Glomerular visceral epithelial cell (primary cell): Measurements from ENCODE around the gene PRKCD.

Experiments used
- DNase-seq: peaks from one replicate; pipeline ENCODE4 v3.0.0-alpha.2; 2016; ENCODE audit errors: extremely low spot score

The PRKCD gene

GRCh38 chr3:53155760-53156159, 5.2 kb upstream of the PRKCD start:
- no peak for DNase-seq

- no peak for DNase-seq
Measured at GRCh38 chr3:53156368-53156834, 4.6 kb upstream of the PRKCD start.

DNA sequence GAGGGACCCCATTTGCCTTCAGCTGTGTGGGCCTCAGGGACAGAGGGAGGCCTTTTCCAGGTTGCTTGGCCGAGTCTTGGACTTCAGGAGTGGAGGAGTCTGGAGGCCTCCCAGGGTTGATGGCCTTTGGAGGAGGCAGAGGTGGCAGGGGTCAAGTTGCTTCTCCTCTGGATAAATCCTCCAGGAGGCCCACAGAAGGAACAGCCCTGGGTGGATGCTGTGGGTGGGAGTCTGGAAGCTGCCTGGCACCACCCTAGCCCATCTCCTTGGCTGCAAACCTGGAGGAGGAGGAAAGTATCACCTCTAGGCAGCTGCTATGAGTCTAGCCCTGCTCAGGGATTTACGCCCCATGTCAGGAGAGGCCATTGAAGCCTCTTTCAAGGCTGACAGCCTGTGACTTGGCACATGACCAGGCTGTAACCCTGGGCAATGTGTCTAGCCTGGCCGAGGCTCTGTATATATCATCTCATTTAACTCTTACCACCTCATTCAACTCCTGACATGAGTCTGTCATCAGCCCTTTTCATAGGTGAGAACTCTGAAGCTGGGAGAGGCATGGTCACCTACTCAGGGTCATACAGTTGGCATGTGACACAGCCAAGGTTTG, 2.9 kb upstream of the PRKCD start:
- DNase-seq = no peak

DNA sequence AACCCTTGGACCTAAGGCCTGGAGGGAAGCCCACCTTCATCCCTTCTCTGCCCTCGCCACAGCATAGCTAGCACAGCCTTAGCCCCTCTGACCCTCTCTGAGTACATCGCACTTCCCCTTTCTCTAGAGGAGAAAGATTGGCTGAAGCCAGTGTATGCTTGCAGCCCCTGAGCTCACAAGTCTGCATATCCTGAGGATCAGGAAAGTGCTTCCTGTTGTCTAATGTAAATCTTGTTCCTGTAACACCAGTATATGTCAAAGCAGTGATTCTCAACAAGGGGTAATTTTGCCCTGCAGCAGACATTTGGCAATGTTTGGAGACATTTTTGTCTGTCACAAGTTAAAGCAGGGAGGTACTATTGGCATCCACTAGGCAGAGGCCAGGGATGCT, 2.2 kb upstream of the PRKCD start:
- no peak for DNase-seq

GRCh38 chr3:53159156-53160060, 1.6 kb upstream of the PRKCD start:
- no peak for DNase-seq

DNA sequence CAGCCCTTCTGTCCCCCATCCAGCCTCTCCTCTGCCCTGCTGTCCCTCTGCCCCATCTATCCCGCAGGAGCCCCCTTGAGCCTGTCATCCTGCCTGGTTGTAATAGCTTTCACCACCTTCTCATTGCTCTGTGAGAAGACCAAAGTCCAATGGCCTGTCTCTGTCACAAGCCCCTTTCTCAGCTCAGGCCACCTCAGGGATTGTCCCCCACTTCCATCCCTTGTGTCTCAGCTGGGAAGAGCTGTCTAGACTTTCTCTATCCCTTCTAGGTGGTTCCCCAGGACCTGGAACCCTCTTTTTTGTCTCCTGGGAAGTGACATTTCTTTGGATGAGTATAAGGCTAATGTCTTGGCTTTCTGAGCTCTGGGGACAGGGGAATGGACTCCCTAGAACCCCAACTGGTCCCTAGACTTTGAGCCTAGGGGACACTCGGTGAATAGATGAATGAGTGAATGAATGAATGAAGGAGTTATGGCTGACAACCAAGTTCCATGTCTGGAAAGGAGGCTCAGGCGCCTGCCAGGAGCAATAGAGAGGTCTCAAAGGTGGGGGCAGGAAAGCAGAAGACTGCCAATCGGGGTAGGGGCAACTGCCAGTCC, 849 bp upstream of the PRKCD start:
- no peak for DNase-seq

- peak; percentile 9 for DNase-seq
Measured at GRCh38 chr3:53161450-53161819, 426 bp downstream of the PRKCD start.

DNA sequence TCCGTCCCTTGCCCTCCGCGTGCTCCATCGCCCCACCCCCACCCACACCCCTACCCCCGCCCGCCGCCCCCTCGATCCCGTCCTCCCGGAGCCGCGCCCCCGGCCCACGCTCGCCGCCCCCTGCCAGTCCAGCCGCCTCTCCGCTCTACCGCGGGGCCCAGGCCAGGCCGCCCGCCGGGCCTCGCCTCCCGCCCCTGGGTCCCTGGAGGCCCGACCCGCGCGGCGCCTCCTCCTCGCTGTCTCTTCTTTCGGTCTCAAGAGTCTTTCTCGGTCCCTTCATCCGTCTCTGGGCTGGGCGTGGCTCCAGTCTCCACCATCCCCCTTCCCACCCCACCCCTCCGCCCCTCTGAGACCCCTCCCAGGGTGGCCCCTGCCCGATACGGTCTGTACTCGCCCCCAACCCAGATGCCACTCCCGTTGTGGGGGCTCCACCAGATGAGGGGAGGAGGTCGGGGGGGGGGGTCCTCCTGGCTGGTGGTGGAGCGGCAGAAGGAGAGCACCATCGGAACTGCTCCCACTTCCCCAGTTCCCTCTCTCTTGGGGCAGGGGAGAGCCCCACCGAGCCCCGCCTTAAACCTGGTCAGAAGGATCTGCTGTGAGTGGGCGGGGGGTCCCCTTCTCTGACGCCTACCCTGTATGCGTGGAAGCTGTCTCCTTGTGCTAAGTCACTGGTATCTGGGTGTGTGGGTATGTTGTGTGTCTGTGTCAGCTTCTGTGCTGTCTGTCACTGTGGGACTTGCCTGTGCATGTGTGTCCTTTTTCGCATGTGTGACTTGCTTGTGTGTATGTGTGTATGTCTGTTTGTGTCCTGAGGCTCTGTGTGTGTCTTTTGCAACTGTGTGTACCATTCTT, 1.0 kb downstream of the PRKCD start:
- DNase-seq = peak; percentile 15

DNA sequence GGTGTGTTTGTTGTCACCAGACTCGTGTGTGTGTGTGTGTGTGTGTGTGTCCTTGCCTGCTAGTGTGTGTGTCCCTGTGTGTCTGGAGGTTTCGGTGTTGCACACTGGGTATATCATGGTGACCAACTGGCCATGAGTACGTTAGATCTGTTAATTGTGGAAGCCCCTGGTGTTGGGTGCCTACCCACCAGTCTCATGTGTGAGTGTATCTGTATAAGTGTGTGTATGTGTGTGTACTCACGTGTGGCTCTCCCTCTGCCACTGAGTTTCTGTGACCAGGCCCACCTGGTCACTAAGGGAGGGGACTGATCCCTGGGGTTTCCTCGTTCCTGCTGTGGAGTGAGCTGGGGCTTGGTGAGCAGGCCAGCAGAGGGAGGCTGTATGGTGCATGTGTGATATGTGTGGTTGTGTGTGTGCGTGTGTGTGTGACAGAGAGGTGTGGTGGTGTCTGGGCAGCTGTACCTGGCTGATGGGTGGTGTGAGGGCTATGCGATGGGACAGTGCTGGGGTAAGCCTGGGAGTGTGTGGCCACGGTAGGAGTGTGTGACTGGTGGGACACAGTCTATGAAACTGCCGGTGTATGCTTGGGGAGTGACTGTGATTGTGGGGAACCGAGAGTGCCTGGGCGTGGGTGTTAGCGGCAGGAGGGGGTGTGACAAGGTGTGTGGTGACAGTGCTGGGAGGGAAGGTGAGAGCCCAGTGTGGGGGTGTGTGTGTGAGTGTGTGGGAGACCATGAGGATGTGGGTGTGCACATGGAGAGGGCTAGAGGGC, 1.8 kb downstream of the PRKCD start:
- DNase-seq = no peak

DNA sequence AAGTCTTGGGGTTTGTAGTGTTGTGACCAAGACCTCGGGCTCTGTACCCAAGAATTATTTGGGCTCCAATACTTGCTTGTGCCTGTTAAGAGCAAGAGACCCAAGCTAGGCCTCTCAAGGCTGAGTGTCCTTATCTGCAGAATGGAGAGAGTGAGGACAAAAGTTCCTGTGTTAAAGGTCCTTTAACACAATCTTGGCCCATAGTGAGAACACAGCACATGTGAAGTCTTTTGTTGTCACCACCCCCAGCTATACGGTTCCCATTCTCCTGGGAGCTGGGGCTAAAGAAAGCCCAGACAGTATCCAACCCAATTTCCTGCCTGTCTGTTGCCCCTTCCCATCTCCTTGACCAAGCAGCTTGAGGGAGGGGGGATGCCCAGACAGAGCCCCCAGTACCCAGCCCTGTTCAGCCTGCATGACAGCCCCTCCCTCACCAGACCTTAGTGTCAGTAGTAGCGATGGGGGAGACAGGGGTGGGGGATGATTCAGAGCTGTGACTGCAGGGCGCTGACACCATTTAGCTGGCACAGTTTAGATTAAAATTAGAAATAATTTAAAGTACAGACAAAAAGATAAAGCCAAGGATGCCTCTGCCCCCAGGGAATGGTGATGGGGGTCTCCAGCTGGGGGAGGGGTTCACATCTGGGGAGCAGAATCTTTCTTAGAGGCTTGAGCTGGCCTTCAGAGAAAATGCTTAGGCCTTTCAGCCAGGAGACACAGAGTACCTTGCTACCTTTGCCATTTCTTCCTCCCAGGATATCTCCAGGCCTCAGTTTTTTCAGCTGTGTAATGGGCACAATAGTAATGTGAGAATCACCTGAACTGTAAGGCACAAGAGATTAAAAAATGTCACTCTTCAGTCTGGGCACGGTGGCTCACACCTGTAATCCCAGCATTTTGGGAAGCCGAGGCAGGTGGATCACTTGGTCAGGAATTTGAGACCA, 2.7 kb downstream of the PRKCD start:
- DNase-seq = no peak

GRCh38 chr3:53164911-53165310, 3.9 kb downstream of the PRKCD start:
- no peak for DNase-seq

DNA sequence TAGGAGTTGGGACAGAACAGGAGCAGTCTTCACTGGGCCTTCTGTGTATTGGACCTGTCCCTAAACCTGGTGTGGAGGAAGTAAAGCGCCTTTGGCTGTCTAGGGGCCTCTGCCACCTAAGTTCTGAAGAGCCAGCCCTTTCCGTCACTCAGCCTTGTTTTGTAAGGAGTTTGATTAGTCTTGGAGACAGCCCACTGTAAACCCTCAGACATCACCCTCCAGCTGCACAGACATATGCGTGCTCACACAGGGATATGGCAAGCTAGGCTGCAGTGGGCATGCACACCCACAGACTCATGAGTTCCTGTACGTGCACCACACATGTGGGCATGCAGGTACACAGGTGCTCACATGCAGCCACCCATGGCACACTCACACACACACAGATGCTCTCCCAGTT, 5.2 kb downstream of the PRKCD start:
- DNase-seq = no peak

DNA sequence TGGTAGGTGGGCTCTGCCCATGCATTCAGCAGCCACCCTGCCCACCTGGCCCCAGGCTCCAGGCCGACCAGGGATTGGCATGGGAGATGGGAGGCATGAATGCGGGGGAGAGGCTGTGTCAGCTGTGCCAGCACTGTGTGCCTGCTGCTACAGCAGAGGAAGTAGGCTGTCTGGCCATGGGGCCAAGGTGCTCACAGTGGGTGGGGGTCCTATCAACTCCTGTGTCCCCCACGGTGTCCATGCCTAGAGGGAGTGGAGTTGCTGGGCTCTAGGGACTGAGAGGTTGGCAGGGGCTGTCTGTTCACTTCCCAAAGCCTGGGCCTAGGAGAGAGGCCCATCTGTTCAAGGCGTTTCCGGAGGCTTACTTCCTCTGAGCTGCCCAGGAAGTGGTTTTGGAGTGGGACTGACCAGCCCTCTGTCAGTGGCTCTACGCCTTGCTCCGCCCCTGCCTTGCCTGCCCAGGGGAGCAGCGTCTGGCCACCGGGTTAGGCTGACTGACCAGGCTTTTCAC, 5.8 kb downstream of the PRKCD start:
- peak; percentile 57 for DNase-seq

DNA sequence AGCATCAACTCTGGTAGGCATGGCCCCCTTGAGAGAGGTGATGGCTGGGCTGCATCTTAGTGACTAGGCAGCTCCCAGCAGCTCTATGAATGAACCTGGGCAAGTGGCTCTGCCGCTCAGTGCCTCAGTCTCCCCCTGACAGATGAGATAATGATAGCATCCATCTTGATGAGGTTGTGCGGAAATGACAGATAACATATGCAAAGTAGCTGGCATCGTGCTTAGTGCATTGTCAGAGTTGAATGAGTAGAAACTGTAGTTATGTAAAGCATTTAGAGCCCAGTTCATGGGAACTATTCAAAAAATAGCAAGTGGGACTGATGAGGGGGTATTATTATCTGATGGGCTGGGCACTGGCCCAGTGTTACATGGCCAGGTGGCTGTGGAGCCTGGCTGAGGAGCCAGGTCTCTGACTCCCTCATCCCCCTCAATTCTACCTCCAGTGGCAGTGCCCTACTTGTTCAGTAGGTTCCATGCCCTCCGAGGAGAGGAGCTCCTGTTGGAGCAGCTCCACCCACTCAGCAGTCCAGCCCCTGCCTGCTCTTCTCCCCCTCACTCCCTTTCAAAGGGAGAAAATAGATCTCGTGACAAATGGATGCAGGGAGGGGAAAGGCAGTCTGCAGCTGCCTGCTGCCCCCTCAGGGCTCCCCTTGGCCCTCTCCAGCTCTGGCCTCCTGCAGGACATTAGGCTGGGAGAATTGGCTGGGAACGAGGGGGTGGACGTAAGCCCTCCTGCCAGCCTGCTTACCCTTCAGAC, 6.6 kb downstream of the PRKCD start:
- DNase-seq = no peak

DNA sequence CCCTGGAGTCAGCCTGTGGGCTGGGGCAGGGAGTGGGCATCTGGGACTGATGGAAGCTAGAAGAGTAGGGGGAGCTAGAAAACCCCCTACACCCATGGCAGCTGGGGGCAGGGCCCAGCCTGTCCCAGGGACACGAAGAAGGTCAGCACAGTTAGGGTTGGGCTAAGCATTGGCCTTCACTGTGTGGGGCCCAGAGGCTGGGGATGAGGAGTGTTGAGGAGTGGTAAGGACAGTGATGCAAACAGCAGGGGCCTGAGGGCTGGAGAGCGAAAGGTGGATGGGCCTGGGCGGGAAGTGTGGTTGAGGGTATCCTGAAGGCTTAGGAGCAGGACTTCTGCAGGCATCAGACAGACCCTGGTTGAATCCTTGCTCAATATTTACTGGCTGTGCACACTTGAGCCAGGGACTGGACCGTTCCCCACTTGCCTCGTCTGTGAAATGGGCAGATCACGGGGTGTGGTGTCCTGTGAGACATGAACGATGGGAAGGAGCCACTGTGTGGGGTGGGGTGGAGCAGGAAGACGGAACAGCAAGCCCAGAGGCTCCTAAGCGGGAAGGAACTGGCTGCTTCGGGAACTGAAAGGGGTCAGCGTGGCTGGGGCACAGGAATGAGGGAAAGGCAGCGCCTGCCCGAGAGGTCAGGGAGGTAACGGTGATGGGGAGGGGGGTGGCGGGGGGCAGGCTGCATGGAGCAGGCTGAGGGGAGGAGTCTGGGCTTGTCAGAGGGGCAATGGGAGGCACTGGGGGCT, 7.3 kb downstream of the PRKCD start:
- DNase-seq = no peak

- no peak for DNase-seq
Measured at GRCh38 chr3:53169045-53169831, 8.2 kb downstream of the PRKCD start.

DNA sequence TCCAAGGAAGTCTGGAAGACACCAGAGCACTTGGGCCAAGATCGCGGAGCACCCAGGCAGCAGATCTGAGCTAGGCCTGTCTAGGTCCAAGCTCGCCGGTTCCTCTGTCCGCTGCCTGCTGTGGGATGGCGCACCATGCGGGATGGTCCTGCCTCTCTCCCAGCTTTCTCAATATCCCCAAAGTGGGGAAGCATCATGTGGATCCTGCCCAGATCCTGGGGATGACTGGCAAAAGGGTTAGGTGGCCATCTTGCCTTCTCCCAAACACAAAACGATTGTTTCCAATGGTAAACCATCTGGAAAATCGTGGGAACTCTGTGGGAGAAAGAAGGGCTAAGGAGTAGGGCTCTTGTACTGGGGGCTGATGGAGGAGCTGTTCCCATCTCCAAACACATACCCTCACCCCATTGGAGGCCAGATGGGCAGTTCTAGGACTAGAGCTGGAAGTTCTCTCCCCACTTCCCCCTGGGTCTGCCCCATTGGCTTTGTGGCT, 8.9 kb downstream of the PRKCD start:
- DNase-seq = no peak
